ENCODE measurements around the gene FAF2.

FAF2 gene

DNA sequence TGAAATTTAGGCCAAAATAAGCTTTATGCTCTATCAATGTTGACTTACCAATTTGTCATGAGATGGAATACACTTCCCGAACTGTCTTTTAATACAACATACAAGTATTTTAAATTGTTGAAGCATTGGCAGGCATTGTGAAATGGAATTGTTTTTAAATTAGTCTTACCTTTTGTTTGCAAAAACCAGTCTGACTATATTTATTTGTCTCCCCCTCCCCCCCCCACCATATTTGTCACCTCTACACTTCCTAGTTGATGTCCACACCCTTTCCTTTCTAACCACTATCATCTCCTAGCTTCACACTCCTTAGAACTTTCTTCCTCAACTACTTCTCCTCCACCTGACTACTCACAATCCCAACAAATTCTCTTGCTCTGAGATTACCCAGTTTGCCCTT is 40.9 kb downstream of the FAF2 start:
- TF ChIP-seq, protein P1, sequence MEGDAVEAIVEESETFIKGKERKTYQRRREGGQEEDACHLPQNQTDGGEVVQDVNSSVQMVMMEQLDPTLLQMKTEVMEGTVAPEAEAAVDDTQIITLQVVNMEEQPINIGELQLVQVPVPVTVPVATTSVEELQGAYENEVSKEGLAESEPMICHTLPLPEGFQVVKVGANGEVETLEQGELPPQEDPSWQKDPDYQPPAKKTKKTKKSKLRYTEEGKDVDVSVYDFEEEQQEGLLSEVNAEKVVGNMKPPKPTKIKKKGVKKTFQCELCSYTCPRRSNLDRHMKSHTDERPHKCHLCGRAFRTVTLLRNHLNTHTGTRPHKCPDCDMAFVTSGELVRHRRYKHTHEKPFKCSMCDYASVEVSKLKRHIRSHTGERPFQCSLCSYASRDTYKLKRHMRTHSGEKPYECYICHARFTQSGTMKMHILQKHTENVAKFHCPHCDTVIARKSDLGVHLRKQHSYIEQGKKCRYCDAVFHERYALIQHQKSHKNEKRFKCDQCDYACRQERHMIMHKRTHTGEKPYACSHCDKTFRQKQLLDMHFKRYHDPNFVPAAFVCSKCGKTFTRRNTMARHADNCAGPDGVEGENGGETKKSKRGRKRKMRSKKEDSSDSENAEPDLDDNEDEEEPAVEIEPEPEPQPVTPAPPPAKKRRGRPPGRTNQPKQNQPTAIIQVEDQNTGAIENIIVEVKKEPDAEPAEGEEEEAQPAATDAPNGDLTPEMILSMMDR (IDR thresholded peaks at IDR 0.05; ENCODE audit: low read depth, low read length), result no peak
- no peaks in the 10 kb centered on the region for H3K9me3 ChIP-seq
- no peak for DNase-seq
- no peaks in the 10 kb centered on the region for H3K4me1 ChIP-seq
- H3K27me3 ChIP-seq, result no peaks in the 10 kb centered on the region
- H3K4me3 ChIP-seq (ENCODE audit: low read depth, low read length), result no peak overlapping the region
- peaks cover 82% of the 10 kb centered on the region for H3K36me3 ChIP-seq

GRCh38 chr5:176490301-176490700 is 42.1 kb downstream of the FAF2 start:
- TF ChIP-seq, protein P1 (IDR thresholded peaks at IDR 0.05; ENCODE audit: low read depth, low read length), result peak; percentile 18; the same call in 1 of the 2 replicates
- Histone ChIP-seq H3K27me3 (no peaks in the 10 kb centered on the region), H3K4me3 (ENCODE audit: low read depth, low read length) (no peak overlapping the region), H3K9me3 (no peaks in the 10 kb centered on the region), H3K36me3 (peaks cover 89% of the 10 kb centered on the region), H3K4me1 (no peaks in the 10 kb centered on the region)
- no peak for DNase-seq

GRCh38 chr5:176491101-176491502 is 42.9 kb downstream of the FAF2 start:
- H3K27me3 ChIP-seq, result no peaks in the 10 kb centered on the region
- H3K36me3 ChIP-seq, result peaks cover 89% of the 10 kb centered on the region
- no peak overlapping the region for H3K4me3 ChIP-seq (ENCODE audit: low read depth, low read length)
- no peak for DNase-seq
- H3K4me1 ChIP-seq, result no peaks in the 10 kb centered on the region
- TF ChIP-seq, protein P1 (IDR thresholded peaks at IDR 0.05; ENCODE audit: low read depth, low read length), result no peak
- no peaks in the 10 kb centered on the region for H3K9me3 ChIP-seq

DNA sequence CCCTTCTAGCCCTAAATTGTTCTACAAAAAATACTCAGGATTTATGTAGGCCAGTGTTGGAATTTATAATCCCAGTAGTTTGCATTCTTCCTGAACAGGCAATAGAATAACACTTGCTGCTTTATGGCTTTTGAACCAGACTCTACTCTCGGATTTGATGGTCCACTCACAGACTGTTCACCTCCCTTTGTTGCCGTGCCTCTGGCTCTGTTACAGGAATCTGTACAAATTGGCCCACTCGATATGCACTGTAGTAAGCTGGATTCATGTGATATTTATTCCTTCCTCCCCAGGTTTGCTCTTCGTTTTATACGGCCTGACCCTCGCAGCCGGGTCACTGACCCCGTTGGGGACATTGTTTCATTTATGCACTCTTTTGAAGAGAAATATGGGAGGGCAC is 43.7 kb downstream of the FAF2 start:
- TF ChIP-seq, protein P1 (IDR thresholded peaks at IDR 0.05; ENCODE audit: low read depth, low read length), result no peak
- Histone ChIP-seq H3K9me3 (no peaks in the 10 kb centered on the region), H3K36me3 (peaks cover 90% of the 10 kb centered on the region), H3K4me1 (no peaks in the 10 kb centered on the region), H3K4me3 (ENCODE audit: low read depth, low read length) (no peak overlapping the region), H3K27me3 (no peaks in the 10 kb centered on the region)
- DNase-seq, result no peak

GRCh38 chr5:176492431-176492830 is 44.2 kb downstream of the FAF2 start:
- no peak for DNase-seq
- no peaks in the 10 kb centered on the region for H3K27me3 ChIP-seq
- H3K9me3 ChIP-seq, result no peaks in the 10 kb centered on the region
- peaks cover 92% of the 10 kb centered on the region for H3K36me3 ChIP-seq
- TF ChIP-seq, protein P1 (IDR thresholded peaks at IDR 0.05; ENCODE audit: low read depth, low read length), result no peak
- H3K4me1 ChIP-seq, result no peaks in the 10 kb centered on the region
- H3K4me3 ChIP-seq (ENCODE audit: low read depth, low read length), result no peak overlapping the region

GRCh38 chr5:176497852-176498251 is 49.7 kb downstream of the FAF2 start:
- H3K4me1 ChIP-seq, result no peaks in the 10 kb centered on the region
- DNase-seq, result no peak
- H3K4me3 ChIP-seq (ENCODE audit: low read depth, low read length), result no peak overlapping the region
- no peaks in the 10 kb centered on the region for H3K27me3 ChIP-seq
- TF ChIP-seq, protein P1 (IDR thresholded peaks at IDR 0.05; ENCODE audit: low read depth, low read length), result no peak
- H3K9me3 ChIP-seq, result no peaks in the 10 kb centered on the region
- H3K36me3 ChIP-seq, result peaks cover 90% of the 10 kb centered on the region

All from BE2C (cell line).